Kidney epithelial cell (primary cell): Measurements from ENCODE around the gene MAPKAP1. TPM values are rescaled to one million over a fixed set of nuclear protein-coding genes. Genes with fewer than 3 reads are reported as not detected.

Source experiments
- DNase-seq: peaks from one replicate; pipeline ENCODE4 v3.0.0-alpha.2; 2010; ENCODE audit warnings: low read depth
- H3K27me3 ChIP-seq: 2 replicates; pipeline ENCODE4 v1.6.0; 2011; ENCODE audit warnings: low read length; ENCODE audit not compliant: control insufficient read depth, insufficient read depth
- H3K36me3 ChIP-seq: 2 replicates; pipeline ENCODE4 v1.5.1; 2011; ENCODE audit warnings: low read length; ENCODE audit not compliant: control insufficient read depth, insufficient read depth
- H3K4me3 ChIP-seq: 2 replicates; pipeline ENCODE4 v1.5.1; 2011; ENCODE audit warnings: low read depth, mild to moderate bottlenecking, control low read depth, low read length
- CTCF ChIP-seq: IDR thresholded peaks from 2 replicates; pipeline ENCODE4 v1.5.1; 2011; ENCODE audit warnings: mild to moderate bottlenecking, moderate library complexity, low read length, control low read depth, inconsistent platforms; ENCODE audit not compliant: insufficient read depth, poor library complexity, severe bottlenecking
- total RNA-seq: library from RNA; depleted of rRNA; stranded (reverse); fragments of >200 nt; gene quantifications from 2 replicates; pipeline ENCODE4 v1.2.3, GENCODE V29; 2015

Gene MAPKAP1
- total RNA-seq, 1 donor from 2014 or later: 101 TPM

DNA sequence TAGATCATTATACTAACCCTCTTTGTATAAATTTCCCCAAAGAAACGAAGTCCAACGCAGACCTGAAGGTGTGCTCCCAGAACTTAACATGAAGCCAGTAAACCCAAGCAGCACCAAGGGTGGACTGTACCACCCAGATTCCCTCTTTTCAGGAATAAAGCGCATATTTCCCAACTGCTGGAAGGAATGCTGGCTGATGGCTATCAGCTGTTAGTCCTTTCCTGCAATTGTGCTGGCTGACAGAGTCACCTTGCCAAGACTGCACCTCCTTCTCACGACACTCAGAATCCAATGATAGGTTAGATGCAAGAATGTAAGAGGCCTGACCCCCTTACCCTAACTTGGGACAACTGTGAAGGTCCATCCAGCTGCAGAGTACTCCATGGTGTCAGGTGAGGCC, 93.9 kb downstream of the MAPKAP1 start:
- DNase-seq: no peak
- no peaks in the 10 kb centered on the region for H3K36me3 ChIP-seq
- no peak overlapping the region for H3K4me3 ChIP-seq
- no peaks in the 10 kb centered on the region for H3K27me3 ChIP-seq
- TF ChIP-seq CTCF: no peak

DNA sequence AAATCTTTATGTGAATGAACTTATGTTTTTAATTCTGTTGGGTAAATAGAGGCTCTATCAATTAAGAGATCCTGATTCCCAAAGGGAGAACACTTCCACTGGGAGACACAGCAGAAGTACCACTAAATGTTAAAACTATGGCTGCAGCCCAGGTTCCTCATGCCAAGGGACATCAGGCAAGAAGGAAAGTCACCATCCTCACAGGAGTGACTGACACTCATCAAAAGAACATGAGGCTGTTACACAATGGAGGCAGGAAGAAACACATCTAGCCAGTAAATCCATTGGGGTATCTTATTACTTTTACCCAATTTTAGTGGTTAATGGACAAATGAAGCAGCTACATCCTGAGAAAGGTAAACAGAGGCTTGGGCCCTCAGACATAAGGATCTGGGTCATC, 94.4 kb downstream of the MAPKAP1 start:
- no peak for TF ChIP-seq CTCF
- Histone ChIP-seq H3K36me3 (no peaks in the 10 kb centered on the region), H3K4me3 (no peak overlapping the region), H3K27me3 (no peaks in the 10 kb centered on the region)
- no peak for DNase-seq

DNA sequence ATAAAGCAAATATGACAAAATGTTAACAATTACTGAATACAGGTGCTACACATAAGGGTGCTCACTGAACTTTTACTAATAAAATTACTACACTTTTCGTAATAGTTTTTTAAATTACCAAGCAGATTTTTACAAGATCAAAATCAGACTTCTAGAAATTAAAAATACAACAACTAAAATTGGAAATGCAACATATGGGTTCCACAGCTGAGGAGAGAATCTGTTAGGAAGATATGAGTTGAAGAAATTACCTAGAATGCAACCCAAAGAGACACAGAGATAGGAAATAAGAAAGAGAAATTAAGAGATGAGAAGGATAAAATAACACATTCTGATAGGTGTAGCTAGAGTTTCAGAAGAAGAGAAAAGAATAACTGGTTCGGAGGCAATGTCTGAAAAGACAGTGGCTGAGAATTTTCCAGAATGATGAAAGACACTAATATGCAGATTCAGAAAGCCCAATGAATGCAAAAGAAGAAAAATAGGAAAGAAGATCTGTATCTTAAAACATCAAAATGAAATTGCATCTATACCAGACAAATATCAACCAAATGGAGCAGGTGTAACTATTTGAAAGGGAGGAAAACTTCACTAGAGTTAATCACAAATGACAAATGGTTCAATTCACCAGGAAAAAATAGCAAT, 95.8 kb downstream of the MAPKAP1 start:
- no peaks in the 10 kb centered on the region for H3K36me3 ChIP-seq
- DNase-seq: no peak
- H3K27me3 ChIP-seq: no peaks in the 10 kb centered on the region
- H3K4me3 ChIP-seq: no peak overlapping the region
- TF ChIP-seq CTCF: no peak

- H3K27me3 ChIP-seq: no peaks in the 10 kb centered on the region
- no peak for DNase-seq
- no peak for TF ChIP-seq CTCF
- H3K4me3 ChIP-seq: no peak overlapping the region
- no peaks in the 10 kb centered on the region for H3K36me3 ChIP-seq
These were observed 97.3 kb downstream of the MAPKAP1 start for GRCh38 chr9:125609744-125610143.

DNA sequence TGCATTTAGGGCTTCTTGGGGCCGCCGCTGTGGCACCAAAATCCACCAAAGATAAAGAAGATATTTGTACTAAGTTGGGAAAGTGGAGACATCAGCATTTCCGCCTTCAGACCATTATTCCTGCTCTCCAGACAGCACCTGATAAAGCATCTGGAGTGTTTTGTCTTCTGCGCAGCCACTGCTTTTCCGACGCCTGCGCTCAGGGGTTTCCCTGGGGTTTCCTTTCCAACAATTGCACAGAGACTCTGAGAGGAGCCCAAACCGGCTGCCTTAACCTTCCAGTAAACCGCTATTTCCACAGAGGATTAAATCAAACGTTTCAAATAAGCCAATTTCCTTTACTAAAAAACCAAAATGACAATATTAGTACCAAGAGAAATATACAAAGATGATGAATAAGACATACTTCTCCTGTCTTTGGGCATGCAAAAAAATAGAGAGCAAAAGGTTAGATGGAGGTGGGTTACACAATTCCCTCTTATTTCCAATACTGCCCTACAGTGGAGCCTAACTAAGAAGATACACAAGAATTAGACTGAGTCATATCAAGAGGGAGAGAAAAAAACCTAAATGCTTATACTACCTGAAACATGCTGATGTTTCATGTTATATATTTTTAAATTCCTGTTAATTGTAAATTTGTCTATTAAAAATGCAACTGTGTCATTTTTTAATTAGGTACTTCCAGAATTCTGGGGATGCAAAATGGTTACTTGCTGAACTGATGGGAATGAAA, 98.4 kb downstream of the MAPKAP1 start:
- H3K27me3 ChIP-seq: no peaks in the 10 kb centered on the region
- no peak for TF ChIP-seq CTCF
- no peaks in the 10 kb centered on the region for H3K36me3 ChIP-seq
- DNase-seq: no peak
- H3K4me3 ChIP-seq: no peak overlapping the region
